Activated CD4-positive, alpha-beta T cell treated with anti-CD3 and anti-CD28 coated beads, Interleukin-2, amount 10 ng/mL, durations not matched to agents 7 days and 5 days (primary cell): Measurements from ENCODE around the gene ANP32E. TPM values are rescaled to one million over a fixed set of nuclear protein-coding genes. Genes with fewer than 3 reads are reported as not detected.
"Not testable (repeated sequence)": the region's sequence is repeated elsewhere in the genome, so short reads cannot be mapped to it uniquely, and the experiment has no call there.

Experiments
- CTCF ChIA-PET: fragments of 350-600 bp; sonication (Branson Sonifier 250); formaldehyde crosslinking; loops from one replicate; lab custom pipeline; 2021; ENCODE audit warnings: antibody characterized with exemption; lab: Charles Lee
- POLR2A ChIA-PET: fragments of 350-600 bp; sonication (Branson Sonifier 250); formaldehyde crosslinking; loops from one replicate; lab custom pipeline; 2021; ENCODE audit warnings: antibody characterized with exemption; lab: Charles Lee
- DNase-seq: peaks from one replicate; pipeline ENCODE4 v3.0.0-alpha.2; 2020
- H3K27ac Mint-ChIP-seq: one replicate; pipeline ENCODE4 v1.8.0; 2021; ENCODE audit warnings: mild to moderate bottlenecking, moderate library complexity, mixed read lengths
- H3K27me3 Mint-ChIP-seq: one replicate; pipeline ENCODE4 v1.8.0; 2021; ENCODE audit warnings: mixed read lengths
- H3K36me3 Mint-ChIP-seq: one replicate; pipeline ENCODE4 v1.8.0; 2021; ENCODE audit warnings: low read depth, mixed read lengths
- H3K4me1 Mint-ChIP-seq: one replicate; pipeline ENCODE4 v1.8.0; 2021; ENCODE audit warnings: mixed read lengths
- H3K4me3 Mint-ChIP-seq: one replicate; pipeline ENCODE4 v1.8.0; 2021; ENCODE audit warnings: mild to moderate bottlenecking, moderate library complexity, mixed read lengths
- H3K9me3 Mint-ChIP-seq: one replicate; pipeline ENCODE4 v1.8.0; 2021; ENCODE audit warnings: mixed read lengths
- total RNA-seq, 2 experiments: library from RNA; stranded (reverse); gene quantifications; one replicate each; pipeline ENCODE4 v1.2.3, GENCODE V29; 2021

The ANP32E gene
- total RNA-seq, 2 experiments from 2014 or later = 164 to 173 TPM

DNA sequence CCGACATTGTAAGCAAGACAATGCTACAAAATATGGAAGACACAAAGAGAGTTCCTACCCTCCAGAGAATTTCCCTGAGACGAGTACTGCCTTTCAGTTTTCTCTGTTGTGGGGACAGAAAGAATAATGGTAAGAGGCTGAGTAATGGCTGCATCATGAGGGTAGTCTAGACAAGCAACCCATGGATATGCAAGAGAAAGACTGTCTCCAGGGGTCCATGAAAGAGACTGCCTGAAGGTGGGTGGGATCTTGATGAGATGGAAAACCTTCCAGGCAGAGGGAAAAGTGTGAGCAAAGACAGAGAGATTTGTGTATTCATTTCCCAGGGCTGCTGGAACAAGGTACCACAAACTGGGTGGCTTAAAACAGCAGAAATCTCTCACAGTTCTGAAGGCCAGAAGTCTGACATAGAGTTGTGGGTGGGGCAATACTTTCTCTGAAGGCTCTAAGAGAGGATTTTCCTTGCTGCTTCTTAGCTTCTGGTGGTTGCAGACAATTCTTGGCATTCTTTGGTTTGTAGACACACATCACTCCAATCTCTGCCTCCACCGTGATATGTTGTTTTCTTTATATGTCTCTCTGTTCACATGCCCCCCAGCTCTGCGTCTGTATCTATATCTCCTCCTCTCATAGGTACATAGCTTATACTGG is 41.4 kb downstream of the ANP32E start:
- H3K4me1 Mint-ChIP-seq = no peaks in the 10 kb centered on the region
- H3K27me3 Mint-ChIP-seq = peaks cover 11% of the 10 kb centered on the region
- H3K36me3 Mint-ChIP-seq = no peaks in the 10 kb centered on the region
- ChIA-PET POLR2A (interaction anchor here (0.6 kb wide), 1 partner anchor 19 kb away, joined by 3 read pairs; no protein-coding TSS in a partner anchor), CTCF (interaction anchor here (1.2 kb wide), 1 partner anchor 121 kb away, joined by 3 read pairs; no protein-coding TSS in a partner anchor)
- H3K4me3 Mint-ChIP-seq = no peak overlapping the region
- no peaks in the 10 kb centered on the region for H3K9me3 Mint-ChIP-seq
- H3K27ac Mint-ChIP-seq = no peak overlapping the region
- DNase-seq = no peak

DNA sequence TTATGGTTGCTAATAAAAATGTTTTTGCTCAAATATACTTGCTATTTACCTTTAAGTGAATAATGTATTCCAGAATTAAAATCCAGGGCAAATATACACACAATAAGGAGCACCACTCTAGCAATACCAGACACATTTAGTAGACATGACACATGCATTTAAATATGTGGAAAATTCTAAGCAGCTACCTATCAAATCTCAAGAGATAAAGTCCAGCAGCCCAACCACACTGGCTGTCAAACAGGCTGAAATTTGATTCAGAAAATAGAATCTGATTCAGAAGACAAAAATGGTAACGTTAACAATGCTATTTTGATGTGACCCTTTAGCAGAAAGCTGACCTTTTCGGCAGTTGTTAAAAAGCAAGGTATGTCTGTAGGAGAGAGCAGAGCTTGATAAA is 43.9 kb downstream of the ANP32E start:
- DNase-seq = no peak
- no peaks in the 10 kb centered on the region for H3K36me3 Mint-ChIP-seq
- peaks cover 3% of the 10 kb centered on the region for H3K27me3 Mint-ChIP-seq
- no peaks in the 10 kb centered on the region for H3K9me3 Mint-ChIP-seq
- no peak overlapping the region for H3K4me3 Mint-ChIP-seq
- H3K27ac Mint-ChIP-seq = no peak overlapping the region
- ChIA-PET CTCF (interaction anchor here (0.6 to 1.3 kb wide), 2 partner anchors 28 to 141 kb away, joined by 4 read pairs; no protein-coding TSS in a partner anchor), POLR2A (interaction anchor here (0.5 kb wide), 1 partner anchor 1205 kb away, joined by 3 read pairs; no protein-coding TSS in a partner anchor)
- peaks cover 9% of the 10 kb centered on the region for H3K4me1 Mint-ChIP-seq

DNA sequence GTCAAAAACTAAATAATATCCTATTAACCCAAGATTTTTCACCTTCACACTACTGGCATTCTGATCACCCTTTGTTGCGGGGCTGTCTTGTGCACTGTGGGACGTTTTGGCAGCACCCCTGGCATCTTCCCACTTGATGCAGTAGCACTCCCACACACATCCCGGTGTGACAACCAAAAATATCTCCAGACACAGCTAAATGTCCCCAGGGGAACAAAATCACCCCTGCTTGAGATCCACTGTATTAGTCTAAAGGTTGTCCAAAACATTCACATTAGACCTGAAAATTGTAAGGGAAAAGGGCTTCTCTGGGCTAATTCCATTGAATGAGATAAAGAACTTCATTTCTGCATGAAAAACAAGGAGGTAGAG is 48.4 kb downstream of the ANP32E start:
- Mint-ChIP-seq H3K36me3 (no peaks in the 10 kb centered on the region), H3K27ac (peak overlapping the region; percentile 37), H3K27me3 (no peaks in the 10 kb centered on the region), H3K4me1 (peaks cover 13% of the 10 kb centered on the region), H3K9me3 (no peaks in the 10 kb centered on the region), H3K4me3 (no peak overlapping the region)
- no peak for DNase-seq
- CTCF ChIA-PET = interaction anchor here (0.6 to 2.7 kb wide), 22 partner anchors 8 to 1346 kb away, joined by 3 to 23 read pairs (median 5); partner anchors contain the start of genes OTUD7B and VPS45
- POLR2A ChIA-PET = interaction anchor here (1.9 kb wide), 1 partner anchor 300 kb away, joined by 14 read pairs; a partner anchor contains a TSS

DNA sequence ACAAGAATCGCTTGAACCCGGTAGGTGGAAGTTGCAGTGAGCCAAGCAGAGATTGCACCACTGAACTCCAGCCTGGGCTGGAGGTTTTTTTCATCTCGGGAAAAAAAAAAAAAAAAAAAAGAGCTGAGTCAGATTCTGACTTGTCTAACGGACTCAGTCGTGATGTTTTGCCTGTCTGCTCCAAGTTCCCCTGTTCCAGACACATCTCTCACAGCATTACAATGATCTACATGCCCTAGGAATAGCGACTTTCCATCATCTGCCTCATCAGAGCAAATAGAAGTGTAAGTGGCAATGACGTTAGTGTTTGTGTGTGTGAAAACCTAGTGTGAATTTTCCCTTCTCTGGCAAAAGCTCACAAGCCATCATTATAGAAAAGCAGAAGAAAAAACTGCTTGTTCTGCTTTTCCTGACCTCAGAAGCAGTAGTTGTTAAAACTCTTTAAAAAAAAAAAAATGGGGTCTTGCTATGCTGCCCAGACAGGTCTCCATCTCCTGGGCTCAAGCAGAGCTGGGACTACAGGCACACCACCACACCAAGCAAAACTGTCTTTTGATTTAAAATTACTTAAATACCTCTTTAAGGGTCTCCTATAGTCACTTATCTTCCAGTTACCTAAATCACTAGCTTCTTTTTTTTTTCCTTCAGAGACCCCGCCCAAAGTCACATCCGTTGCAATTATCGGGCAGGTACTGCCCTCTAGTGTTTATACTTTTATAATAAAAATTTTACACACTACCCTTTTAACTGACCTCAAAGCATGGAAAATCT is 48.9 kb downstream of the ANP32E start:
- peaks cover 13% of the 10 kb centered on the region for H3K4me1 Mint-ChIP-seq
- H3K36me3 Mint-ChIP-seq = no peaks in the 10 kb centered on the region
- CTCF ChIA-PET = interaction anchor here (0.6 to 2.7 kb wide), 27 partner anchors 9 to 1347 kb away, joined by 3 to 23 read pairs (median 4); partner anchors contain the start of genes OTUD7B and VPS45
- POLR2A ChIA-PET = interaction anchor here (0.6 to 1.9 kb wide), 2 partner anchors 25 to 299 kb away, joined by 5 to 14 read pairs; a partner anchor contains a TSS
- H3K27ac Mint-ChIP-seq = peak overlapping the region; percentile 37
- H3K9me3 Mint-ChIP-seq = no peaks in the 10 kb centered on the region
- no peaks in the 10 kb centered on the region for H3K27me3 Mint-ChIP-seq
- peak; percentile 23 for DNase-seq
- no peak overlapping the region for H3K4me3 Mint-ChIP-seq

DNA sequence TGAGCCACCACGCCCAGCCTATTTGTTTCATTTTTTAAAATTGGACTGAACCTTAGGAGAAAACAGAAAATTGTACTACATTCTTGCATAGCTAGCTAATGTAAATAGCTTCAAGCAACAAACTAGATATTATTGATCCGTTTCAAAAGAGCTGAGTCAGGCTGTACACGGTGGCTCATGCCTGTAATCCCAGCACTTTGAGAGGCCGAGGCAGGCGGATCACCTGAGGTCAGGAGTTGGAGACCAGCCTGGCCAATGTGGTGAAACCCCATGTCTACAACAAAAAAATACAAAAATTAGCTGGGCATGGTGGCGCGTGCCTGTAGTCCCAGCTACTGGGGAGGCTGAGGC is 49.5 kb downstream of the ANP32E start:
- H3K27me3 Mint-ChIP-seq, H3K9me3 Mint-ChIP-seq, H3K4me3 Mint-ChIP-seq, H3K27ac Mint-ChIP-seq, H3K36me3 Mint-ChIP-seq, DNase-seq: not testable (repeated sequence)
- ChIA-PET POLR2A (interaction anchor here (0.6 to 1.9 kb wide), 2 partner anchors 24 to 299 kb away, joined by 5 to 14 read pairs; a partner anchor contains a TSS), CTCF (interaction anchor here (0.7 to 2.7 kb wide), 12 partner anchors 9 to 298 kb away, joined by 3 to 23 read pairs (median 6); partner anchors contain the start of gene OTUD7B)
- peaks cover 16% of the 10 kb centered on the region for H3K4me1 Mint-ChIP-seq

DNA sequence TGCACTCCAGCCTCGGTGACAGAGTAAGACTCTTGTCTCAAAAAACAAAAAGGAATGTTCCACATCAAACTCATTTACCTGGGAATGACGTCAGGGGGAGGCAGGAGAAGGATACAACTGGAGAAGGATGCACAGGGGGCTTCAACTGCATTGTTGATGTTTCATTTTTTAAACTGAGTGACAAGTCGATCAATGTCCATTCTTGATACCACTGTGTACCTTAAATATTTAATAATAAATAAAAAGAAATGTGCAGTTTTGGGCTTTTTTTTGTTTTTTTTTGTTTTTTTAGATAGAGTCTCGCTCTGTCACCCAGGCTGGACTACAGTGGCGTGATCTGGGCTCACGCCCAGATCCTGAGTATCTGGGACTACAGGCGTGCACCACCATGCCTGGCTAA is 50.4 kb downstream of the ANP32E start:
- CTCF ChIA-PET = interaction anchor here (2.1 to 2.7 kb wide), 2 partner anchors 17 to 112 kb away, joined by 11 to 23 read pairs; no protein-coding TSS in a partner anchor
- no peaks in the 10 kb centered on the region for H3K36me3 Mint-ChIP-seq
- DNase-seq = no peak
- H3K9me3 Mint-ChIP-seq = no peaks in the 10 kb centered on the region
- POLR2A ChIA-PET = no interaction called here
- H3K27ac Mint-ChIP-seq = no peak overlapping the region
- H3K4me3 Mint-ChIP-seq = no peak overlapping the region
- H3K27me3 Mint-ChIP-seq = no peaks in the 10 kb centered on the region
- H3K4me1 Mint-ChIP-seq = peaks cover 16% of the 10 kb centered on the region

DNA sequence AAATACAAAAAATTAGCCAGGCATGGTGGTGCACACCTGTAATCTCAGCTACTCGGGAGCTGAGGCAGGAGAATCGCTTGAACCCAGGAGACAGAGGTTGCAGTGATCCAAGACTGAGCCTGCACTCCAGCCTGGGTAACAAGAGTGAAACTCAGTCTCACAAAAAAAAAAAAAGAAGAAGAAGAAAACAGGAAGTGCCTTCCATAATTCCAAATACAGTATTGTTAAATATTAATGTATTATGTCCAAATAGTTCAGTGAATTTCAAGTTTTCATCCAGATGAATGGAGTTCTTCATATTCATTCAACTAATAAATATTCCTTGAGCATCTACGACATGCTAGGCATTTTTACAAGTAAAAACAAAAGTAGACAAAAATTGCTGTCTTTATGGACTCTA is 52.9 kb downstream of the ANP32E start:
- Mint-ChIP-seq H3K27me3 (no peaks in the 10 kb centered on the region), H3K4me3 (no peak overlapping the region), H3K9me3 (no peaks in the 10 kb centered on the region), H3K36me3 (no peaks in the 10 kb centered on the region), H3K4me1 (peaks cover 16% of the 10 kb centered on the region), H3K27ac (no peak overlapping the region)
- ChIA-PET CTCF (no interaction called here), POLR2A (no interaction called here)
- no peak for DNase-seq

DNA sequence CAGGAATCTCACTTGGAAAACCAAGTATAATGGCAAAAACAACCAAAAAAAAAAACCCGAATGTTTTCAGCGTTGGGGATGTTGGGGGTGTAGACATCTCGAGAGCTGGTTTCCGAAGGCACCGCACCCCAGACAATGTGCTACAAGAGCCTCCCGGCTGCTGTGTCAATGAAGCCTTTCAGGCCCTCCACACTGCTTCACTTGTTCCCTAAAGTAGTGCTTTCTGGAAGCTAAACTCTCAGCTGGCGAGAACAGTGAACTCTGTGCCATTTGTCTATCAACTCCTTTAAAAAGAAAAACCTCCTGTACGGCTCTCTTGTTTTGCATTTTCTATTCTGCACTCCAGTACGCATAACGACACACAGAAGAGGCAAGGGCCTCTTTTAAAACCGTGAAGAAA is 53.7 kb downstream of the ANP32E start:
- Mint-ChIP-seq H3K27me3 (no peaks in the 10 kb centered on the region), H3K4me1 (peaks cover 9% of the 10 kb centered on the region), H3K36me3 (no peaks in the 10 kb centered on the region), H3K27ac (no peak overlapping the region), H3K4me3 (no peak overlapping the region), H3K9me3 (no peaks in the 10 kb centered on the region)
- ChIA-PET CTCF (interaction anchor here (0.5 to 0.7 kb wide), 3 partner anchors 20 to 1273 kb away, joined by 3 to 4 read pairs (median 3); no protein-coding TSS in a partner anchor), POLR2A (no interaction called here)
- no peak for DNase-seq

DNA sequence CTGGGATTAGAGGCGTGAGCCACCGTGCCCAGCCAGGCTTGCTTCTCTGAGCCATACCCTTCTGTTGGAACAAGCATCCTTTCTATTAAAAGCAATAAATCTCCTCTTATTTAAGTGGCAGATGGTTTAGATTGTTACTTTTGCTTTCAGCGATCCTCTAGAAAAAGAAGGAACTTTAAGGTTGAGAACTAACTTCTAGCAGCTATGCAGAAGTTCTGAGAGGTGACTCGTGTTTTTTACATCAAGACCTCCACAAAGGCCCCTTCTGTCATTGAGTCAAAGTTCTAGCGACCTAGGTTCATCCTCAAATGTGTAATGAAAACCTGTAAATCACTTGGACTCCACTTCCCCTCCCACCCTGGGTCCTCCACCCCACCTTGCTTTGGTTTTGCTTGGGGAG is 55.4 kb downstream of the ANP32E start:
- no peaks in the 10 kb centered on the region for H3K36me3 Mint-ChIP-seq
- H3K4me1 Mint-ChIP-seq = peaks cover 3% of the 10 kb centered on the region
- H3K27ac Mint-ChIP-seq = no peak overlapping the region
- CTCF ChIA-PET = no interaction called here
- POLR2A ChIA-PET = interaction anchor here (0.6 kb wide), 1 partner anchor 73 kb away, joined by 3 read pairs; no protein-coding TSS in a partner anchor
- H3K4me3 Mint-ChIP-seq = no peak overlapping the region
- no peak for DNase-seq
- no peaks in the 10 kb centered on the region for H3K9me3 Mint-ChIP-seq
- H3K27me3 Mint-ChIP-seq = no peaks in the 10 kb centered on the region

DNA sequence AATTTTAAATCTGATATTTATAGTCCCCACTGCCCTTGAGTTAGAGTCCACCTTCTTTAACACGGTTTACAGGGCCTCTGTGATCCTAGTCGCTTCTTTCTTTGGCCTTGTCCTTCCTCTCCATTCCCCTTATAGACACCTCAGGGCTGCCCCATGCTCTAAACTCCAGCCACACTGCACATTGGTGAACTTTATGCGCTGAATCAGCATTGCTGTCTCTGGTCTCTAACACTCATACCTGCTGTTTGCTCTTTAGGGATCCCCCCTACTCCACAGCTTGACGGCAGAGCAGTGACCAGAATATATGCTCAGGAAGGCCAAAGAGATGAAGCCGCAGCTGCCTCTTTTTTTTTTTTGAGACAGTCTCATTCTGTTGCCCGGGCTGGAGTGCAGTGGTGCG is 56.0 kb downstream of the ANP32E start:
- Mint-ChIP-seq H3K27me3 (no peaks in the 10 kb centered on the region), H3K27ac (no peak overlapping the region), H3K9me3 (no peaks in the 10 kb centered on the region), H3K4me3 (no peak overlapping the region), H3K36me3 (no peaks in the 10 kb centered on the region), H3K4me1 (peaks cover 3% of the 10 kb centered on the region)
- ChIA-PET POLR2A (interaction anchor here (0.6 kb wide), 1 partner anchor 72 kb away, joined by 3 read pairs; no protein-coding TSS in a partner anchor), CTCF (no interaction called here)
- DNase-seq = no peak

DNA sequence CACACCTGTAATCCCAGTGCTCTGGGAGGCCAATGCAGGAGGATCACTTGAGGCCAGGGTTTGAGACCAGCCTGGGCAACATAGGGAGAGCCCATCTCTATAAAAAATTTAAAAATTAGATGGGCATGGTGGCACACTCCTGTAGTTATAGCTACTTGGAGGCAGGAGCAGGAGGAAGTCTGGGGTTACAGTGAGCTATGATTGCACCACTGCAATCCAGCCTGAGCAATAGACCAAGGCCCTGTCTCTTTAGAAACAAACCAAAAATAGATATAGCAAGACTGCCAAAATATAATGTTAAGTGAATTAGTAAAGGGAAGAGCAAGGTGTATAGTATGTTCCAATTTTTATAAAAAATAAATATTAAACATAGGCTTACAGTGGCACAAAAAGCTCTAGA is 57.4 kb downstream of the ANP32E start:
- Mint-ChIP-seq H3K9me3 (no peaks in the 10 kb centered on the region), H3K4me1 (peaks cover 3% of the 10 kb centered on the region), H3K27ac (no peak overlapping the region), H3K36me3 (no peaks in the 10 kb centered on the region), H3K27me3 (no peaks in the 10 kb centered on the region), H3K4me3 (no peak overlapping the region)
- CTCF ChIA-PET = interaction anchor here (0.6 to 1.3 kb wide), 4 partner anchors 11 to 238 kb away, joined by 3 to 5 read pairs (median 4); no protein-coding TSS in a partner anchor
- no peak for DNase-seq
- POLR2A ChIA-PET = no interaction called here

DNA sequence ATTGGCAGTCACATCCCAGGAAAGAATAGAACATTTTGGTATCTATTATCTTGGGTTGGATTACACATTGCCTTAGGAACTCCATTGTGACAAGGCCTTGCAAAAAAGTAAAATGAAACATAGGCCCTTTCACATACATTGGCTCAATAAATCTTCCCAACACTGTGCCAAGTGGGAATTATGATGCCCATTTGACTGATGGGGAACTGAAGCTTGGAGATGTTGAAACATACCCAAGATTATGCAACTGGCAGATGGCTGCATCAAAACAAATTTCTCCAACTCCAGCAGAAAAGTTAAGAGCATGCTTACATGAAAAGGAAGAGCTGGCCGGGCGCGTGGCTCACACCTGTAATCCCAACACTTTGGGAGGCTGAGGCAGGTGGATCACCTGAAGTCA is 59.3 kb downstream of the ANP32E start:
- DNase-seq = no peak
- H3K9me3 Mint-ChIP-seq = no peaks in the 10 kb centered on the region
- no peaks in the 10 kb centered on the region for H3K27me3 Mint-ChIP-seq
- no peaks in the 10 kb centered on the region for H3K36me3 Mint-ChIP-seq
- ChIA-PET POLR2A (no interaction called here), CTCF (interaction anchor here (0.6 to 1.2 kb wide), 3 partner anchors 11 to 272 kb away, joined by 3 to 6 read pairs (median 5); no protein-coding TSS in a partner anchor)
- H3K4me1 Mint-ChIP-seq = peaks cover under 1% of the 10 kb centered on the region
- no peak overlapping the region for H3K4me3 Mint-ChIP-seq
- no peak overlapping the region for H3K27ac Mint-ChIP-seq
